ENCODE data around the gene SMIM22. TPM values are rescaled to one million over a fixed set of nuclear protein-coding genes. Genes with fewer than 3 reads are reported as not detected.
"Not testable (repeated sequence)": the region's sequence is repeated elsewhere in the genome, so short reads cannot be mapped to it uniquely, and the experiment has no call there.

The SMIM22 gene
- total and polyA plus RNA-seq, 9 donors, result 1.5 to 30.9 (median 7.8) TPM; not detected in 5

DNA sequence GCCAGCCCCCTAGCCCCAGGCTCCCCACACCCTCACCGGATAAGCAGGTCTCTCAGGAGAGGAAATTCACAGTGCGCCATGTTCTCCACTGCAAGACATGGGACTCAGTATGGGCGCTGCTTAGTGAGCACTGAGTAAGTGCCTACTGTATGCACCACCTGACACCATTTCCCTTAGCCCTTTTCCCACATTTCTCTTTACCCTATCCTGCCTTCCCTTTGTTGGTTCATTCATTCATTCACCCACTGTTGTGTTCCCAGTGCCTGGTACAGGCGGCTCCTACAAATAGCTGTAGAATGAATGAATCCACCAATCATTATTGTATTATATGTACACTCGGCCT lies 17.1 kb upstream of the SMIM22 start:
- no peak for DNase-seq
- Histone ChIP-seq H3K4me1 (ENCODE audit: insufficient read depth) (no peaks in the 10 kb centered on the region), H3K27ac (no peak overlapping the region), H3K27me3 (no peaks in the 10 kb centered on the region), H3K4me3 (no peak overlapping the region), H3K9me3 (no peaks in the 10 kb centered on the region), H3K36me3 (no peaks in the 10 kb centered on the region)
- no peak for TF ChIP-seq EP300 (IDR thresholded peaks at IDR 0.05)
- TF ChIP-seq, protein P1, sequence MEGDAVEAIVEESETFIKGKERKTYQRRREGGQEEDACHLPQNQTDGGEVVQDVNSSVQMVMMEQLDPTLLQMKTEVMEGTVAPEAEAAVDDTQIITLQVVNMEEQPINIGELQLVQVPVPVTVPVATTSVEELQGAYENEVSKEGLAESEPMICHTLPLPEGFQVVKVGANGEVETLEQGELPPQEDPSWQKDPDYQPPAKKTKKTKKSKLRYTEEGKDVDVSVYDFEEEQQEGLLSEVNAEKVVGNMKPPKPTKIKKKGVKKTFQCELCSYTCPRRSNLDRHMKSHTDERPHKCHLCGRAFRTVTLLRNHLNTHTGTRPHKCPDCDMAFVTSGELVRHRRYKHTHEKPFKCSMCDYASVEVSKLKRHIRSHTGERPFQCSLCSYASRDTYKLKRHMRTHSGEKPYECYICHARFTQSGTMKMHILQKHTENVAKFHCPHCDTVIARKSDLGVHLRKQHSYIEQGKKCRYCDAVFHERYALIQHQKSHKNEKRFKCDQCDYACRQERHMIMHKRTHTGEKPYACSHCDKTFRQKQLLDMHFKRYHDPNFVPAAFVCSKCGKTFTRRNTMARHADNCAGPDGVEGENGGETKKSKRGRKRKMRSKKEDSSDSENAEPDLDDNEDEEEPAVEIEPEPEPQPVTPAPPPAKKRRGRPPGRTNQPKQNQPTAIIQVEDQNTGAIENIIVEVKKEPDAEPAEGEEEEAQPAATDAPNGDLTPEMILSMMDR (IDR thresholded peaks at IDR 0.05), result no peak
- no peak for TF ChIP-seq POLR2A (IDR thresholded peaks at IDR 0.05)
- intact Hi-C loops (cut with DNase I), result no loop called here
- WGBS, 3 donors, result 83 to 89% (median 88%) methylated on average over 5 of the region's 5 CpGs

DNA sequence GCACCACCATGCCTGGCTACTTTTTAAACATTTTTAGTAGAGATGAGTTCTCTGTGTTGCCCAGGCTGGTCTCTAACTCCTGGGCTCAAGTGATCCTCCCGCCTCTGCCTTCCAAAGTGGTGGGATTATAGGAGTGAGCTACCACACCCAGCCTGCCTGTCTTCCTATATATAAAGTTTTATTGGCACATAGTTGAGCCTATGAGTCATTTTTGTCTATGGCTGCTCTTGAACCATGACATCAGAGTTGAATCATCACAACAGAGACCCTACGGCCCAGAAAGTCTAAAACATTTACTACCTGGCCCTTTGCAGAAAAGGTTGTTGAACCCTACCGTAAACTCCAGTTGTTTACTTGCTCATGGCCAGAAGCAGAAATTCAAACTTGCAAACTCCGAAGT lies 14.9 kb upstream of the SMIM22 start:
- Histone ChIP-seq H3K27me3 (no peaks in the 10 kb centered on the region), H3K36me3 (no peaks in the 10 kb centered on the region), H3K4me1 (ENCODE audit: insufficient read depth) (no peaks in the 10 kb centered on the region), H3K27ac (no peak overlapping the region), H3K4me3 (no peak overlapping the region), H3K9me3 (no peaks in the 10 kb centered on the region)
- TF ChIP-seq POLR2A (IDR thresholded peaks at IDR 0.05), result no peak
- no peak for TF ChIP-seq EP300 (IDR thresholded peaks at IDR 0.05)
- TF ChIP-seq, protein P1 (IDR thresholded peaks at IDR 0.05), result no peak
- no peak for DNase-seq
- 75 to 79% (median 78%) methylated on average over 4 of the region's 4 CpGs for WGBS, 3 donors
- intact Hi-C loops (cut with DNase I), result no loop called here

DNA sequence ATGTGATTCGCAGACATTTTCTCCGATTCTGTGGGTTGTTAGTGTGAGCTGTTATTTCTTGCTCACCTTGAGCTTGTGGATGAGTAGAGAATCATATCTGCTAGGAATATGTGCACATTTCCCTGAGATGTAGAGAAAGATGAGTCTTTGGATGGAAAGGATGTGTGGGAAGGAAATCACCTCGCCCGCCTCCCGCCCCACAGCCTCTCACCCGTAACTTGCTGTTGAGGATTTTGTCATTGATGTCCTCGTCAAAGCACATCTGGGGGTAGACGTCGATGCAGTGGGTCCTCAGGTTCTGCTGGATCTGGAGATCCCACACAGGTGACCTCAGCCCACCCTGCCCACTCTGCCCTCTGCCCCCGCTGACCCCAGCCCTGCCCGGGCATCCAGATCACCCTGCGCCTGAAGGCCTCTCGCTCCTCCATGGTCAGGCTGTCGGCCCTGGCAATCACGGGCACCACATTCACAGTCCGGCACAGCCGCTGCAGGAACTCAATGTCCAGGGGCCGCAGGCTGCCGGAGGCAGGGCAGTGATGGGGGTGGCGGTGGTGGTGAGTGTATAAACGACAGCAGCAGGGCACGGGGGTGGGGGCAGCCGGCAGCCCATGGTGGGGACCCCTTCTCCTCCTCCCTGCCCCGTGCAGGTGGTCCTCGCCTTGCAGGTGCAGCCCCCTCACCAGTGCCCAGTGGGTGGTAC lies 11.8 kb upstream of the SMIM22 start:
- no peak for DNase-seq
- Histone ChIP-seq H3K4me1 (ENCODE audit: insufficient read depth) (no peaks in the 10 kb centered on the region), H3K27ac (no peak overlapping the region), H3K36me3 (no peaks in the 10 kb centered on the region), H3K4me3 (no peak overlapping the region), H3K9me3 (no peaks in the 10 kb centered on the region), H3K27me3 (no peaks in the 10 kb centered on the region)
- intact Hi-C loops (cut with DNase I), result no loop called here
- WGBS, 3 donors, result 85 to 90% (median 86%) methylated on average over 22 to 25 of the region's 25 CpGs
- TF ChIP-seq, protein P1 (IDR thresholded peaks at IDR 0.05), result no peak
- no peak for TF ChIP-seq POLR2A (IDR thresholded peaks at IDR 0.05)
- TF ChIP-seq EP300 (IDR thresholded peaks at IDR 0.05), result no peak

DNA sequence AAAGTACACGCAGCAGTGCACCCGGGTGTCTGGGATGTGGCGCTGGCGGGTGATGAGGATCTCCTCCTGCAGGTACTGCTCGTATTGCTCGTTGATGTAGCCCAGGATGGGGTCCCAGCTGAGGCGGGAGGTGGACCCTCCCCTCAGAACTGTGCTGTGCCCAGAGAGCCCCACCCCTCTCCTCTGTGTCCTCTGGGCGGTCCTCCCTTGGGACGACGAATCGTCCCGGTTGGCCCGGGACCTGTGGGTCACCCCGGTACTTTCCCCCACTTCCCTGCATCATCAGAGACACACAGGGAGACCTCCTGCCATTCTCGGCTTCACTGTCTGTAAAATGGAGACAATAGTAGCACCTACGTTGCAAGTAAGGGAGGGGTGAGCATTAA lies 11.2 kb upstream of the SMIM22 start:
- 70 to 76% (median 72%) methylated on average over 15 to 16 of the region's 16 CpGs for WGBS, 3 donors
- no peak for DNase-seq
- H3K4me3 ChIP-seq, result no peak overlapping the region
- H3K27me3 ChIP-seq, result no peaks in the 10 kb centered on the region
- no peaks in the 10 kb centered on the region for H3K36me3 ChIP-seq
- TF ChIP-seq POLR2A (IDR thresholded peaks at IDR 0.05) (no peak), EP300 (IDR thresholded peaks at IDR 0.05) (no peak)
- TF ChIP-seq, protein P1 (IDR thresholded peaks at IDR 0.05), result no peak
- H3K4me1 ChIP-seq (ENCODE audit: insufficient read depth), result no peaks in the 10 kb centered on the region
- intact Hi-C loops (cut with DNase I), result no loop called here
- no peak overlapping the region for H3K27ac ChIP-seq
- no peaks in the 10 kb centered on the region for H3K9me3 ChIP-seq

DNA sequence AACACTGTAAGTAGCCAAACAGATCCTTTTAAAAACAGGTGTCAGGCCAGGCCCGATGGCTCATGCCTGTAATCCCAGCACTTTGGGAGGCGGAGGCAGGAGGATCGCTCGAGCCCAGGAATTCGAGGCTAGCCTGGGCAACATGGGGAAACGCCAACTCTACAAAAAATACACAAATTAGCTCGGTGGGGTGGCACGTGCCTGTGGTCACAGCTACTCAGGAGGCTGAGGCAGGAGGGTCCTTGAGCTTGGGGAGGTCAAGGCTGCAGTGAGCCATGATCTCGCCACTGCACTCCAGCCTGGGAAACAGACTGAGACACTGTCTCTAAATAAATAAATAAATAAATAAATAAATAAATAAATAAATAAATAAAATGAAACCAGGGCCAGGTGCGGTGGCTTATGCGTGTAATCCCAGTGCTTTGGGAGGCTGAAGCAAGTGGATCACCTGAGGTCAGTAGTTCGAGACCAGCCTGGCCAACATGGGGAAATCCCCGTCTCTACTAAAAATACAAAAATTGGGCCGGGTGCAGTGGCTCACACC lies 10.7 kb upstream of the SMIM22 start:
- H3K4me1 ChIP-seq (ENCODE audit: insufficient read depth); H3K27me3 ChIP-seq; H3K9me3 ChIP-seq; intact Hi-C loops (cut with DNase I); H3K27ac ChIP-seq; H3K36me3 ChIP-seq; H3K4me3 ChIP-seq; DNase-seq: not testable (repeated sequence)
- 83 to 89% (median 85%) methylated on average over 14 of the region's 14 CpGs for WGBS, 3 donors
